HCT116 (cell line): ENCODE data around the gene PGBD5. TPM values are rescaled to one million over a fixed set of nuclear protein-coding genes. Genes with fewer than 3 reads are reported as not detected.

Experiments used
- ATAC-seq: fragments of 200-7000 bp; cut with Tn5 transposase; 2 replicates; pipeline ENCODE4 v1.9.1; 2020; ENCODE audit warnings: mild to moderate bottlenecking, moderate library complexity
- BruUV-seq: library from RNA; stranded (reverse); fragments of 400-500 nt; replicated peaks from 2 replicates; lab custom pipeline; 2021; lab: Mats Ljungman, UMichigan
- CTCF ChIA-PET: fragments of 300-600 bp; sonication (Branson Sonifier 250); formaldehyde crosslinking; loops from one replicate; lab custom pipeline; 2021; ENCODE audit warnings: antibody characterized with exemption; lab: Charles Lee
- POLR2A ChIA-PET: fragments of 300-600, 350-600 bp; sonication (Branson Sonifier 250); formaldehyde crosslinking; loops from one replicate; lab custom pipeline; 2021; ENCODE audit warnings: antibody characterized with exemption; lab: Charles Lee
- RAD21 ChIA-PET, 2 experiments: fragments of 300-600 bp; sonication (Branson Sonifier 250); formaldehyde crosslinking; loops; one replicate each; lab custom pipeline; 2023; ENCODE audit warnings: low total read pairs in 2 of 2; ENCODE audit not compliant: uncharacterized antibody in 2 of 2, unreplicated experiment in 2 of 2, low non-redundant PET in 1 of 2; lab: Charles Lee
- DNase-seq: peaks from one replicate; pipeline ENCODE4 v3.0.0-alpha.2; 2010; ENCODE audit warnings: low read depth, low spot score
- H2AFZ ChIP-seq: fragments of 200-600 bp; shearing (Covaris generic), sonication (generic); 2 replicates; pipeline ENCODE4 v1.6.1; 2017; ENCODE audit warnings: low read depth, mixed run types, mixed read lengths, antibody characterized with exemption, low read length; ENCODE audit not compliant: poor library complexity, severe bottlenecking
- H3K27ac ChIP-seq: 2 replicates; pipeline ENCODE4 v1.5.1; 2012; ENCODE audit warnings: low read depth, low read length
- H3K27me3 ChIP-seq: fragments of 200-600 bp; sonication (generic); 2 replicates; pipeline ENCODE4 v1.6.1; 2016; ENCODE audit warnings: mixed run types, low read length, mixed read lengths; ENCODE audit not compliant: insufficient read depth
- H3K36me3 ChIP-seq, 2 experiments: fragments of 200-500 bp in 1 of 2; fragments of 200-600 bp in 1 of 2; sonication (Bioruptor generic) in 1 of 2; sonication (generic) in 1 of 2; 2 replicates each; pipeline versions ENCODE4 v1.5.1 to v1.6.1; 2014 to 2016; ENCODE audit warnings: low read length in 2 of 2, inconsistent platforms in 1 of 2, mixed read lengths in 1 of 2, mixed run types in 1 of 2; ENCODE audit not compliant: insufficient read depth in 2 of 2, control insufficient read depth in 1 of 2
- H3K4me1 ChIP-seq, 2 experiments: fragments of 200-600 bp in 1 of 2; sonication (generic) in 1 of 2; 2 replicates each; pipeline versions ENCODE4 v1.5.1 to v1.6.1; 2012 to 2017; ENCODE audit warnings: low read length in 2 of 2, inconsistent platforms in 1 of 2, mild to moderate bottlenecking in 1 of 2, mixed read lengths in 1 of 2, mixed run types in 1 of 2, moderate library complexity in 1 of 2; ENCODE audit not compliant: insufficient read depth in 2 of 2, control insufficient read depth in 1 of 2
- H3K4me2 ChIP-seq: fragments of 200-600 bp; sonication (generic); 2 replicates; pipeline ENCODE4 v1.6.1; 2017; ENCODE audit warnings: mixed run types, low read length, mixed read lengths
- H3K4me3 ChIP-seq, 2 experiments: fragments of 200-600 bp in 1 of 2; sonication (generic) in 1 of 2; replicated peaks in 1 of 2; 2 replicates each; pipeline ENCODE4 v1.5.1; 2011 to 2016; ENCODE audit warnings: low read length in 2 of 2, control low read depth in 1 of 2, low read depth in 1 of 2, mild to moderate bottlenecking in 1 of 2, mixed read lengths in 1 of 2, mixed run types in 1 of 2
- H3K79me2 ChIP-seq: fragments of 200-600 bp; sonication (generic); 2 replicates; pipeline ENCODE4 v1.6.1; 2017; ENCODE audit warnings: mild to moderate bottlenecking, mixed run types, low read length, moderate library complexity, mixed read lengths; ENCODE audit not compliant: insufficient read depth
- H3K9ac ChIP-seq: fragments of 200-600 bp; sonication (generic); 2 replicates; pipeline ENCODE4 v1.6.1; 2016; ENCODE audit warnings: low read length, mixed read lengths
- H3K9me2 ChIP-seq: fragments of 200-600 bp; sonication (generic), shearing (Covaris generic); 2 replicates; pipeline ENCODE4 v1.6.1; 2017; ENCODE audit warnings: mixed run types, mild to moderate bottlenecking, moderate library complexity; ENCODE audit not compliant: insufficient read depth
- H3K9me3 ChIP-seq, 2 experiments: fragments of 200-500 bp in 1 of 2; fragments of 200-600 bp in 1 of 2; sonication (Bioruptor generic) in 1 of 2; sonication (generic) in 1 of 2; 2 replicates each; pipeline ENCODE4 v1.6.1; 2014 to 2017; ENCODE audit warnings: low read length in 2 of 2, mixed read lengths in 2 of 2, inconsistent platforms in 1 of 2, low read depth in 1 of 2, mild to moderate bottlenecking in 1 of 2, mixed run types in 1 of 2, moderate library complexity in 1 of 2; ENCODE audit not compliant: control insufficient read depth in 1 of 2, insufficient read depth in 1 of 2
- H4K20me1 ChIP-seq: fragments of 200-600 bp; sonication (generic), shearing (Covaris generic); 2 replicates; pipeline ENCODE4 v1.6.1; 2017; ENCODE audit warnings: mixed run types, mild to moderate bottlenecking, moderate library complexity; ENCODE audit not compliant: insufficient read depth
- ATF3 ChIP-seq: IDR thresholded peaks from 2 replicates; pipeline ENCODE4 v1.6.1; 2012
- CTCF ChIP-seq, 3 experiments: fragments of 200-600 bp in 1 of 3; sonication (generic) in 1 of 3; IDR thresholded peaks in 2 of 3; conservative IDR thresholded peaks in 1 of 3; 2 replicates each; pipeline ENCODE4 v1.5.1; 2012 to 2017; ENCODE audit warnings: low read depth in 2 of 3, low read length in 2 of 3, antibody characterized with exemption in 1 of 3, borderline replicate concordance in 1 of 3, control low read depth in 1 of 3, mild to moderate bottlenecking in 1 of 3, mixed read lengths in 1 of 3, mixed run types in 1 of 3, moderate library complexity in 1 of 3; ENCODE audit not compliant: insufficient read depth in 1 of 3
- ELF1 ChIP-seq: IDR thresholded peaks from 2 replicates; pipeline ENCODE4 v1.6.1; 2012; ENCODE audit warnings: low read depth, borderline replicate concordance
- EZH2phosphoT487 ChIP-seq: fragments of 200-600 bp; IDR thresholded peaks from 2 replicates; pipeline ENCODE4 v1.6.1; 2018; ENCODE audit warnings: antibody characterized with exemption, borderline replicate concordance
- FOSL1 ChIP-seq: IDR thresholded peaks from 2 replicates; pipeline ENCODE4 v1.6.1; 2012; ENCODE audit warnings: low read depth
- MAX ChIP-seq: IDR thresholded peaks from 2 replicates; pipeline ENCODE4 v1.6.1; 2012
- POLR2A ChIP-seq: IDR thresholded peaks from 2 replicates; pipeline ENCODE4 v1.7.0; 2011; ENCODE audit warnings: borderline replicate concordance; ENCODE audit not compliant: insufficient read depth, insufficient read length; ENCODE audit errors: extremely low read depth
- SIN3A ChIP-seq: IDR thresholded peaks from 2 replicates; pipeline ENCODE4 v1.6.1; 2012; ENCODE audit warnings: low read depth
- SRF ChIP-seq: IDR thresholded peaks from 2 replicates; pipeline ENCODE4 v1.6.1; 2012; ENCODE audit warnings: low read depth
- ZNF274 ChIP-seq: fragments of 200-500 bp; sonication (Bioruptor generic); IDR thresholded peaks from 2 replicates; pipeline ENCODE4 v1.6.1; 2014; ENCODE audit warnings: mild to moderate bottlenecking, low read depth, low read length, inconsistent platforms
- intact Hi-C: fragments of 100-400 bp; cut with micrococcal nuclease; formaldehyde crosslinking; loops from 2 replicates; pipeline ENCODE4 v1.10.0; 2022
- total RNA-seq: library from RNA; stranded (reverse); gene quantifications from one replicate; pipeline ENCODE4 v1.2.1, GENCODE V29; 2021; ENCODE audit not compliant: unreplicated experiment

PGBD5 gene
- total RNA-seq, 1 experiment from 2014 or later, result 0.27 TPM

GRCh38 chr1:230286166-230286889 is 139.8 kb downstream of the PGBD5 start:
- Histone ChIP-seq H3K4me3 (no peak overlapping the region), H3K9me3 (no peaks in the 10 kb centered on the region), H4K20me1 (no peaks in the 10 kb centered on the region), H3K9ac (no peak overlapping the region), H3K9me2 (no peaks in the 10 kb centered on the region)
- RAD21 ChIA-PET, result no interaction called here
- CTCF ChIA-PET, result no interaction called here
- POLR2A ChIA-PET, result no interaction called here
- DNase-seq, result no peak
- no peak for ATAC-seq
- no TSS peak for BruUV-seq
- no peak for TF ChIP-seq CTCF (IDR thresholded peaks at IDR 0.05 in 2 of 3, conservative IDR thresholded peaks at IDR 0.05 in 1 of 3; ENCODE audit: borderline replicate concordance in 1 of 3, insufficient read depth in 1 of 3, low read depth in 2 of 3, low read length in 2 of 3)
- TF ChIP-seq ELF1, result no peak
- no peak for TF ChIP-seq EZH2phosphoT487
- no peak for TF ChIP-seq ATF3
- no peak for TF ChIP-seq MAX
- no peak for TF ChIP-seq ZNF274
- no peak for TF ChIP-seq SRF
- no peak for TF ChIP-seq SIN3A
- no peak for TF ChIP-seq FOSL1
- TF ChIP-seq POLR2A, result no peak
- TF ChIP-seq, all 23 proteins: peak for 0
- Histone ChIP-seq H3K27ac (no peak overlapping the region), H2AFZ (no peak overlapping the region), H3K4me1 (no peaks in the 10 kb centered on the region), H3K79me2 (no peaks in the 10 kb centered on the region), H3K36me3 (no peaks in the 10 kb centered on the region), H3K4me2 (no peak overlapping the region), H3K27me3 (no peaks in the 10 kb centered on the region)
- intact Hi-C loops, result no loop called here
